GM12892 (cell line): ENCODE data around the gene GLYAT.

Source experiments
- POLR2A ChIP-seq: IDR thresholded peaks from 2 replicates; pipeline ENCODE4 v1.6.1; 2011; ENCODE audit warnings: low read depth, low read length, control low read depth
- POLR2AphosphoS5 ChIP-seq: IDR thresholded peaks from 2 replicates; pipeline ENCODE4 v1.6.1; 2011; ENCODE audit warnings: low read depth, low read length, control low read depth
- TAF1 ChIP-seq: IDR thresholded peaks from 2 replicates; pipeline ENCODE4 v1.6.1; 2011; ENCODE audit warnings: low read depth, mild to moderate bottlenecking, control low read depth, low read length, borderline replicate concordance

DNA sequence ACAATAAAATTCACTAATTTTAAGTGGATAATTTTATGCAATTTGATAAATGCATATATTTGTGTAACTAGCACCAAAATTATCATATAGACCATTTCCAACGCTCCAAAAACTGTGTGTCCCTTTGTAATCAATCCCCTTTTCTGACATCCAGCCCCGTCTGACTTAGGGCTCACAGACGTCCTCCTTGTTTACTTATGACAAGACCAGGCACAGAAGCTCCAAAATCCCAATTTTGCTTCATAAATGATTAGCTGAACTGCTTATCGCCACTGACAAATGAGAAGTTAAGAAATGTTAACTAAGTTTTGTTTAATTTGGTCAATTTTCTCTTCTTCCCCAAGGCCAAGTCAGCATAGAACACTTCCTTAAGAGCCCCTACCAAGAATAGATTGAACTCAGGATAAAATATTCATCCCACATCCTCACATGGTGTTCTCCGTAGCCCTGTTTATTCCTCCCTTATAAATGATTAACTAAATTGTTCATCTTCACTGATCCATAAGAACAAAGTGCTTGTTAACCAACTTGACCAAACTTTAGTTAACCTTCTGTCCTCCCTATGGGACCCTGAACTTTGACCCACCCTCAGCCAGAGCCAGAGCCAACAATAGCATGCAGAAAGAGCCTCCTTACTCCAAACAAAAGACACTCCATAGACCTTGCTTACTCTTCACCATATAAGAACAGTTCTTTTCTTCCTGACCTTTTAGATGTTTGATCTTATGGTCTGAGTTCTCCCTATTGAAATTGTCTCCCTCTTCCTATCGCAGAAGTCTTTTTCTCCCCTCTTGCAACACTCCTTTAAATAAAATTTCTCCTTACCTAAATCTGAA, 30.8 kb upstream of the GLYAT start:
- no peak for TF ChIP-seq POLR2A
- no peak for TF ChIP-seq POLR2AphosphoS5
- TF ChIP-seq TAF1, result no peak
